GM21423 (cell line): Measurements from ENCODE around the gene TBX2.

Experiments used
- ATAC-seq: cut with Tn5 transposase; IDR thresholded peaks from one replicate; pipeline ENCODE4 v1.9.1; 2021; ENCODE audit warnings: mild to moderate bottlenecking, moderate library complexity; ENCODE audit not compliant: unreplicated experiment

The TBX2 gene

DNA sequence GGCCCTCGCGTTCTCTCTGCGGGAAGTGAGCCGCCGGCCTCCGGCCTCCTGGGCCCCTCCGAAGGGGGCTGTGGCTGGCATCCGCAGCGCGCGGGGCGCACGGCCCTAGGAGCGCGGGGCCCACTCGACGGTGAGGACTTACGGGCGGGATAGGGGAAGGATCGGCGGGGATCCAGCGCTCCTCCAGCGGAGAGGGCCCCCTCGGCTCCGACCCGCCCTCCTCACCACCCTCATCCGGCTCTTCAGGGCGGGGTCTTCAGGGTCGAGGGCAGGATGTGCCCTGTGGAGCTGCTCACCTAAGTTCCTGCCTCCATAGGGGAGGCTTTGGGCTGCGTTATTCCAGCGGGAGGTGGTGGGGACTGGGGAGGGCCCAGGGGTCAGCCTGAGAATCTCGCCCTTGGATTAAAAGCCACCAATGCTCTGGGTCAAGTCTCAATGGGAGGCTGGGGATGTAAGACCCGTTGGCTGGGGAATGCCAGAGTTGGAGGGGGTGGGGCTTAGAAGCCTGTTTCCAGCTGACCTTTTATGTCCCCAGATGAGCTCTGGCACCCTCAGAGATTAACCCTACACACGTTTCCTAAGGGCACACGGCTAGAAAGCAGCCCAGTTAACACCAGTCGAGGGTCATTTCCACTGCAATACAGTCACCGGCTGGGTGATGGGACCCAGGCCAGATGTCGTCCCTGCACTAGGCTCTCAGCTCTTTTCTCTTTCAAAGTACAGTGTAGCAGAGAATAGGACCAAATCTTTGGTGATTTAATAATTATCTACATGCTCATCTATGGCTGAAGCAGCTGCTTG is 13.4 kb downstream of the TBX2 start:
- peak; percentile 4 for ATAC-seq

DNA sequence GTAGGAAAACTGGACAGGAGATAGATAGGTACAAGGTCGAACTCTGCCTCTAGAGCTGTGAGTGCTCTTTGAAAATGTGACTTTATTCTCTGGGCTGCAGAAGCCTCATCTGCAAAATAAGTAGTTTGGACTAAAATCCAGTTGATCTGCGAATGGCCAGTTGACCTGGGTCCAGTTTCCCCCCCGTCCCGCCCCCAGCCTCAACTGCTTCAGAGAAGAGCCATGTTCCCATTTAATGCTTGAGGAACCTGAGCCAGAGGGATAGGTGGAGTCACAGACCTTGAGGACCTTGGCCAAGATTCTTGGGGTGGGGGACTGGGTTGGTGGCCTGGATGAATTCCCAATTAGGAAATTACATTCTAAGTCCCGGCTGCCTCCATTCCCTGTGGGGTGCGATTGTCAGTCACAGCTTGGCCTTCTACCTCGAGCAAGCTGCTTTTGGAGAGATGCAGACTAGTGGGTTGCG is 14.1 kb downstream of the TBX2 start:
- ATAC-seq = no peak

DNA sequence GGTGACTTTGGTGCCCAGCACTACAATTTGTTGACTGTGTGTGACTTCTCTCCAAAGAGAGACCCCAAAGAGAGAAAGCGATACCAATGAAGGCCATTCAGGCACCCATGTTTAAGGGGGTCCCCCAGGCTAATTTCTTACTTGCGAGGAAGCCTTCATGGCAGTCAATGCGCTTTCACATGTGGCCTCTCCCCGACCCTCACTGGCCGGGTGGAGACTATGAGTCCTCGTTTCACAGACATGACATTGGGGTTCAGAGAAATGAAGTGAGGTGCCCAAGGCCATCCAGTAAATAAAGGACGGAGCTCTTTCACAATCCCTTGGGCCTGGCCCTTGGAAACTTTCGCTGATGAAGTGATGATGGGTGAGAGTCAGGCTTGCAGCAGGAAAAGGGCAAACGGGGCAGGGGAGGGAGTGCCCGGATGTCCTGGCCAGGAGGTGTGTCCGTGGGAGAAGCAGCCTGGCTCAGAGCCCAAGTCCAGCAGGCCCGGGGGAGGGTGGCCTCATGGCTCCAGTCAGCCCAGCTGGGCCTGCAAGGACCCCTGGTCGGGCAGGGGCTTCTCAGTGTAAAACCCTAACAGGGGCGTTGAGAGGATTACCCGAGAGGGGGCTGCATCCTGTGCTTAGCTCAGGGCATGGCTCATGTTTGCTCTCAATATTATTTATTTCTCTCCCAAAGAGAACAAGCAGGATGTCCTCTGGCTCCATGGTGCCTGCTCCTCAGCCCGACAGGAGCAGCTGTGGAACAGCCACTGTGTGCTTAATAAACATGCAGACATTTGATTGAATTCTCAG is 14.7 kb downstream of the TBX2 start:
- no peak for ATAC-seq

GRCh38 chr17:61414936-61415251 is 15.3 kb downstream of the TBX2 start:
- no peak for ATAC-seq

- ATAC-seq = no peak
Observed at GRCh38 chr17:61415374-61416210, 15.9 kb downstream of the TBX2 start.

GRCh38 chr17:61416211-61416539 is 16.5 kb downstream of the TBX2 start:
- no peak for ATAC-seq

DNA sequence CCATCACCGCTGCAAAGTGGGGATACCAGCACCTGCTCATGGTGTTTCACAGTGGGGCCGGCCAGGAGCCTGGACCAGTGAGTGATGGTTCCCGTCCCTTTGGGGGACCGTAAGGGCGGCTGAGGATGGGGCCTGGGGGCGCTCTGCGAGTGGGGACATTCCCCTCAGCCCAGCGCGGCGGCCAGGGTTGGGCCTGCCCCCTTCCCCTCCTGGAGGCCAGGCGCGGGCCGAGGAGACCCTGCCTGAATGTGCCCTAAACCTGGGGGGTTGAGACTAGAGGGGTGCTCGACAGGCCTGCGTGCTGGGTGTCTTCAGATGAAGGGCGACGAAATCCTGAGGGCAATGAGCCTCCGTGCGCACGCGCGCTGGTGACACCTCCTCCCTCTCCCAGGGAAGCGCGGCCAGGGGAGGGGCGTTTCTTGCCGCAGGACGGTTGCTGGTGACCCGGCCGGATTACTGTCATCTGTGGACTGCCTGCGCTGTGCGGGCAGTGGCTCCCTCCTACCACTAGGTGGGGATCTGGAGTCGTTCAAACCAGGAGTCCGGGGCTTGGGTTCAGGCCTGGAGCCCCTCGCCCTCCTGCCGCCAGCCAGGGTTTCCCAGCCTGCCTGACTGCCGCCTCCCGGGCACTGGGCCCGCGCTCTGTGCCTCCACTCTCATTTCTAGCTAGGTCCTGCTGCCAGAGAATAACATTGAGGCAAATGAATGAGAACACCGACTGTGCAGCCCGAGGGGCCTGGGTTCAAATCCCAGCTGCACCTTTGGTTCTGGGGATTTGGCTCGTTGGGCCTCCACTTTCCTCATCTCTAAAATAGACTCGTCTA is 17.1 kb downstream of the TBX2 start:
- peak; percentile 57 for ATAC-seq

- no peak for ATAC-seq
Observed at GRCh38 chr17:61418449-61418848, 18.8 kb downstream of the TBX2 start.

DNA sequence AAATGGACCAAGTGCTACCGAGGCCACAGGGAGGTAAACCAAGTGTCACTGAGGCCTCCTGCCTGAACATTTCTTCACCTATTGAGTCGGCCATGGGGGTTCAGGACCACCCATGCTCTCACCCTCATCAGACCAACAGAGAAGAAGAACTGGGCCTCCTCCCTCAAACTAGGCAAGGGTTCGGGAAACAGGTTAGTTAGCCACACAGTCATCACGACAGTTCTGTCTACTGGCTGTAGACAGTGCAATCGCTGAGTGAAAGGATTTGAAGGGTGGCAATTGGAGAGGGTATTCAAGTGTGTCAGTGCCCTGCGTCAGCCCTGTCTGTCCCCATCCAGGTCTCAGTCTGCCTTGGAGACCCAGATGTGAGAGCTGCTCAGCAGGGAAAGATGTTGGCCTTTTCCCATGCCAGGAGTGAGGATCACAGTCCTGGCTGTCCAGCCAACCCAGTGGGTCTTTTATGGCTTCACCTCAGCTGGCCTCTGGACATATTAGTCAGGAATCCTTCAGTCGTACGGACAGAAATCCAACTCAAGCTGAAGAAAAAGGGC is 19.9 kb downstream of the TBX2 start:
- ATAC-seq = no peak

DNA sequence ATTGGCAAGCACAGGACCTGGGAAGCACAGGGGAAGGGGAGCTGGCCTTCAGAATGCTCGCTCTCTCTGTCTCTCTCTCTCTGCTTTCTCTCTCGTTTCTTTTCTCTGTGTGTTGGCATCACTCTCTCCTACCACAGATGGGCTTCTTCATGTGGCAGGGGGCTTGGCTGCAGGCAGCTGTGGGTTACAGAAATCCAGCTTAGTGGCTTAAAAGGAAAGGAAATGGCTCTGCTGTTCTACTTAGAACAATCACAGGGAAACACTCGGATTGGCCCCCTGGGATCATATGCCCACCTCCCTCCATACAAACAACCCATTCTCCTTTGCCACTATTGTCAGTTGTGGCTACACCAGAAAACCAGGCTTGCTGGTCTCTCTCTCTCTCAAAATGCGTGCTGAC is 20.4 kb downstream of the TBX2 start:
- no peak for ATAC-seq

GRCh38 chr17:61420745-61421398 is 21.2 kb downstream of the TBX2 start:
- no peak for ATAC-seq

DNA sequence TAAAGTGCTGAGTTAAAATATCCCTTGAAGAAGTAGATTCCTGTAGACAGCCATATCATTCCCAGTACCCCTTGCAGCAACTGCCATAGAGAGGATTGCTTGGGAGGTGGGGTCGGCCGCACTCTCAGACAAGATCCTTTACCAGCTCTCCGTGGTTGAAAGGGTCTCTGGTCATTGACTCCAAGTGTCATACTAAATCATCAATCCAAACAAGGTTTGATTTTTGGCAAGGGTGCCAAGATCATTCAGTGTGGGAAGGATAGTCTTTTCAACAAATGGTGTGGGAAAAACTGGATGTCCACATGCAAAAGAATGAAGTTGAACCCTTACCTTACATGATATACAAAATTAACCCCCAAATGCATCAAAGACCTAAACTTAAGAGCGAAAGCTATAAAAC is 21.8 kb downstream of the TBX2 start:
- no peak for ATAC-seq

- no peak for ATAC-seq
Observed at GRCh38 chr17:61422116-61422799, 22.6 kb downstream of the TBX2 start.

GRCh38 chr17:61422869-61423268 is 23.2 kb downstream of the TBX2 start:
- no peak for ATAC-seq

DNA sequence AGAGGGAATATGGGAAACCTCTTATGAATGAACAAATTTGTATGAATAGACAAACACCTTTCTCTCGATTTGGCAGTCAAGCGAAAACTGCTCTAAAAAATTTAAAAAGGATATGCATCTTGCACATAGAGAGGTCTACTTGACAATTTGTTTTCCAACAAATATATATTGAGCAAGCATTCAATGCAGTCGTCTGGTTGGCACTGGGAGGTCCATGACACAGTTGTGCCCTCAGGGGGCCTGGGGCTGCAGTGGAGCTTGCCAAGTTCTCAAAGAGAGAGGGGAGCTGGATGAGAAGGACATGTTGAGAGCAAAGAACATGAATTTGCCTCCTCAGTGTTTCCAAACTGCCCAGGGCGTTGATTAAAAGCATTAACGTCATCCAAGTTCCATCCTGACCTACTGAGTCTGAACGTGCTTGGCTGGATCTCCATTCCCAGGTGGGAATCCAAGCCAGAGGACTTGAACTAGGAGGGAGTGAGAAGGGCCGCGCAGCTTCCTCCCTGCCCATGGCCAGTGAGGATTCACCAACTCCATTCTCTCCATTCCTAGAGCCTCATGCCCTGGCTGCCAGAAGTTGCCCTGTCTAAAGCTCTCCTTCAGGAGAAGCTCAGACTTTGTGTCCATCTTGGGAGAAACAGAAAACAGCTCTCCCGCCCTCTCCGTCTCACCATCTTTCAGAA is 24.5 kb downstream of the TBX2 start:
- no peak for ATAC-seq

- ATAC-seq = no peak
Observed at GRCh38 chr17:61425682-61426481, 26.2 kb downstream of the TBX2 start.

- no peak for ATAC-seq
Observed at GRCh38 chr17:61426482-61427304, 27.1 kb downstream of the TBX2 start.
